Inferior parietal cortex (tissue), 1 donor: Measurements from ENCODE around the gene RNF145.
A peak's percentile ranks its signal among the peaks of the same experiment; 100 is the strongest.

Experiments used
- DNase-seq: peaks from one replicate; pipeline ENCODE4 v3.0.0-alpha.2; 2016; ENCODE audit errors: extremely low spot score

Gene RNF145

GRCh38 chr5:159218595-159219023, 9.3 kb upstream of the RNF145 start:
- no peak for DNase-seq

- no peak for DNase-seq
Measured at GRCh38 chr5:159217236-159217635, 7.9 kb upstream of the RNF145 start.

GRCh38 chr5:159216454-159216853, 7.1 kb upstream of the RNF145 start:
- no peak for DNase-seq

GRCh38 chr5:159215886-159216285, 6.5 kb upstream of the RNF145 start:
- no peak for DNase-seq

- no peak for DNase-seq
Measured at GRCh38 chr5:159214486-159215271, 5.3 kb upstream of the RNF145 start.

- DNase-seq: no peak
Measured at GRCh38 chr5:159212657-159213462, 3.5 kb upstream of the RNF145 start.

GRCh38 chr5:159211729-159212174, 2.4 kb upstream of the RNF145 start:
- no peak for DNase-seq

- DNase-seq: no peak
Measured at GRCh38 chr5:159210846-159211245, 1.5 kb upstream of the RNF145 start.

- no peak for DNase-seq
Measured at GRCh38 chr5:159210210-159210661, 883 bp upstream of the RNF145 start.

GRCh38 chr5:159208514-159209437, 577 bp downstream of the RNF145 start:
- no peak for DNase-seq

GRCh38 chr5:159207686-159208513, 1.5 kb downstream of the RNF145 start:
- peak; percentile 69 for DNase-seq

- DNase-seq: no peak
Measured at GRCh38 chr5:159207222-159207685, 2.1 kb downstream of the RNF145 start.

- DNase-seq: no peak
Measured at GRCh38 chr5:159206818-159207217, 2.5 kb downstream of the RNF145 start.

- no peak for DNase-seq
Measured at GRCh38 chr5:159206368-159206767, 3.0 kb downstream of the RNF145 start.

GRCh38 chr5:159203351-159203750, 6.0 kb downstream of the RNF145 start:
- DNase-seq: no peak

- no peak for DNase-seq
Measured at GRCh38 chr5:159202151-159202550, 7.2 kb downstream of the RNF145 start.

GRCh38 chr5:159199780-159200179, 9.6 kb downstream of the RNF145 start:
- no peak for DNase-seq

- DNase-seq: no peak
Measured at GRCh38 chr5:159199225-159199624, 10.1 kb downstream of the RNF145 start.

- DNase-seq: no peak
Measured at GRCh38 chr5:159198063-159199036, 11.0 kb downstream of the RNF145 start.
